Breast epithelium (tissue), 4 donors: ENCODE results near the gene CLSTN1. TPM values are rescaled to one million over a fixed set of nuclear protein-coding genes. Genes with fewer than 3 reads are reported as not detected.
A peak's percentile ranks its signal among the peaks of the same experiment; 100 is the strongest.

Source experiments
- DNase-seq, 2 donors: peaks; one replicate each; pipeline ENCODE4 v3.0.0-alpha.2; 2019; ENCODE audit warnings: low spot score in 2 of 2
- H3K27ac ChIP-seq, 2 donors: fragments of 200-600 bp; sonication (generic) in 1 of 2; one replicate each; pipeline ENCODE4 v1.5.1; 2016 to 2019; ENCODE audit warnings: mild to moderate bottlenecking in 1 of 2
- H3K27me3 ChIP-seq, 2 donors: fragments of 200-600 bp; sonication (generic) in 1 of 2; one replicate each; pipeline versions ENCODE4 v1.5.1 to v1.6.0; 2017 to 2019; ENCODE audit warnings: control low read depth in 1 of 2, mild to moderate bottlenecking in 1 of 2
- H3K36me3 ChIP-seq: fragments of 200-600 bp; one replicate; pipeline ENCODE4 v1.5.1; 2019
- H3K4me1 ChIP-seq, 2 donors: fragments of 200-600 bp; sonication (generic); one replicate each; pipeline ENCODE4 v1.5.1; 2016 to 2019; ENCODE audit warnings: control low read depth in 1 of 2
- H3K4me3 ChIP-seq, 3 donors: fragments of 200-600 bp; sonication (generic); 1 replicate in 2 of 3; 2 replicates in 1 of 3; pipeline ENCODE4 v1.5.1; 2016 to 2019; ENCODE audit warnings: mild to moderate bottlenecking in 3 of 3, moderate library complexity in 2 of 3
- H3K9me3 ChIP-seq, 2 donors: fragments of 200-600 bp; sonication (generic) in 1 of 2; one replicate each; pipeline ENCODE4 v1.5.1; 2016 to 2019; ENCODE audit warnings: control low read depth in 1 of 2
- CTCF ChIP-seq, 3 donors: fragments of 450-650 bp; IDR thresholded peaks; one replicate each; pipeline ENCODE4 v1.5.1; 2016 to 2017; ENCODE audit warnings: antibody characterized with exemption in 3 of 3, mild to moderate bottlenecking in 3 of 3, moderate library complexity in 3 of 3
- POLR2A ChIP-seq: fragments of 450-650 bp; IDR thresholded peaks from one replicate; pipeline ENCODE4 v1.6.1; 2016; ENCODE audit warnings: antibody characterized with exemption, mild to moderate bottlenecking, moderate library complexity
- POLR2AphosphoS5 ChIP-seq, 3 donors: sonication (generic); formaldehyde crosslinking; IDR thresholded peaks; one replicate each; pipeline ENCODE4 v1.6.1; 2017; ENCODE audit warnings: antibody characterized with exemption in 3 of 3
- intact Hi-C: fragments of 100-400 bp; cut with DNase I; formaldehyde crosslinking; loops from one replicate; pipeline ENCODE4 v1.15.1; 2023; ENCODE audit warnings: low total_unique reads
- total RNA-seq, 3 donors: library from RNA; depleted of rRNA; stranded (reverse); fragments of >200 nt; gene quantifications; one replicate each; pipeline ENCODE4 v1.1.0, GENCODE V29; 2016

CLSTN1 gene
- total RNA-seq, 3 donors from 2014 or later: 25.4 to 47.5 (median 42.3) TPM

GRCh38 chr1:9689011-9689706 lies 134.6 kb downstream of the CLSTN1 start:
- peak; percentile 64 to 79 for DNase-seq
- intact Hi-C loops: no loop called here
- peak overlapping the region; percentile 62 to 97 (median 86) for H3K4me3 ChIP-seq
- no peaks in the 10 kb centered on the region for H3K27me3 ChIP-seq
- H3K36me3 ChIP-seq: no peaks in the 10 kb centered on the region
- peaks cover 0 to 9% of the 10 kb centered on the region in 2 donors for H3K4me1 ChIP-seq
- H3K27ac ChIP-seq: peak overlapping the region; percentile 51 to 70
- no peak for TF ChIP-seq POLR2AphosphoS5 (IDR thresholded peaks at IDR 0.05)
- H3K9me3 ChIP-seq: no peaks in the 10 kb centered on the region

GRCh38 chr1:9688599-9688998 lies 135.2 kb downstream of the CLSTN1 start:
- DNase-seq: no peak
- Histone ChIP-seq H3K27ac (no peak overlapping the region), H3K9me3 (no peaks in the 10 kb centered on the region), H3K36me3 (no peaks in the 10 kb centered on the region), H3K4me1 (peaks cover 0 to 9% of the 10 kb centered on the region in 2 donors), H3K4me3 (peak overlapping the region; percentile 62 to 97 (median 86)), H3K27me3 (no peaks in the 10 kb centered on the region)
- intact Hi-C loops: no loop called here
- no peak for TF ChIP-seq POLR2A
- no peak for TF ChIP-seq CTCF (IDR thresholded peaks at IDR 0.05)
- no peak for TF ChIP-seq POLR2AphosphoS5 (IDR thresholded peaks at IDR 0.05)

GRCh38 chr1:9687874-9688582 lies 135.7 kb downstream of the CLSTN1 start:
- H3K27me3 ChIP-seq: no peaks in the 10 kb centered on the region
- peak overlapping the region; percentile 49 to 60 for H3K27ac ChIP-seq
- intact Hi-C loops: no loop called here
- no peaks in the 10 kb centered on the region for H3K36me3 ChIP-seq
- H3K4me1 ChIP-seq: peaks cover 0 to 9% of the 10 kb centered on the region in 2 donors
- DNase-seq: no peak
- peak overlapping the region; percentile 43 to 97 (median 86) for H3K4me3 ChIP-seq
- no peaks in the 10 kb centered on the region for H3K9me3 ChIP-seq
- TF ChIP-seq POLR2AphosphoS5 (IDR thresholded peaks at IDR 0.05) (no peak), POLR2A (no peak), CTCF (IDR thresholded peaks at IDR 0.05) (no peak)

GRCh38 chr1:9687120-9687873 lies 136.5 kb downstream of the CLSTN1 start:
- DNase-seq: no peak
- no peaks in the 10 kb centered on the region for H3K36me3 ChIP-seq
- intact Hi-C loops: no loop called here
- TF ChIP-seq POLR2A (no peak), POLR2AphosphoS5 (IDR thresholded peaks at IDR 0.05) (peak in 1 of 3 donors; percentile 5), CTCF (IDR thresholded peaks at IDR 0.05) (peak in 1 of 3 donors; percentile 13)
- H3K27me3 ChIP-seq: no peaks in the 10 kb centered on the region
- peak overlapping the region; percentile 43 to 97 (median 86) for H3K4me3 ChIP-seq
- H3K4me1 ChIP-seq: peaks cover 0 to 9% of the 10 kb centered on the region in 2 donors
- H3K9me3 ChIP-seq: no peaks in the 10 kb centered on the region
- H3K27ac ChIP-seq: peak overlapping the region; percentile 60 to 77

- no peak for DNase-seq
- Histone ChIP-seq H3K27ac (no peak overlapping the region), H3K9me3 (no peaks in the 10 kb centered on the region), H3K27me3 (no peaks in the 10 kb centered on the region), H3K4me3 (no peak overlapping the region), H3K4me1 (no peaks in the 10 kb centered on the region), H3K36me3 (no peaks in the 10 kb centered on the region)
- intact Hi-C loops: no loop called here
- TF ChIP-seq POLR2AphosphoS5 (IDR thresholded peaks at IDR 0.05) (no peak), POLR2A (no peak), CTCF (IDR thresholded peaks at IDR 0.05) (no peak)
These were observed 139.0 kb downstream of the CLSTN1 start for GRCh38 chr1:9684801-9685200.
